OCI-LY1 (cell line): ENCODE data around the gene LINS1.

Experiments used
- H2AFZ ChIP-seq: fragments of 200-600 bp; sonication (generic), shearing (Covaris generic); 2 replicates; pipeline ENCODE4 v1.6.0; 2014; ENCODE audit warnings: antibody characterized with exemption, mild to moderate bottlenecking, low read length
- H3F3A ChIP-seq: fragments of 200-600 bp; sonication (generic), shearing (Covaris generic); 2 replicates; pipeline ENCODE4 v1.6.0; 2014; ENCODE audit warnings: mild to moderate bottlenecking, antibody characterized with exemption, low read length, moderate library complexity; ENCODE audit not compliant: insufficient read depth
- H3K27ac ChIP-seq: fragments of 200-600 bp; sonication (generic); 2 replicates; pipeline ENCODE4 v1.5.1; 2014; ENCODE audit warnings: low read length, mixed run types, mild to moderate bottlenecking, low read depth; ENCODE audit not compliant: poor library complexity, severe bottlenecking
- H3K27me3 ChIP-seq: fragments of 200-600 bp; sonication (generic); 2 replicates; pipeline ENCODE4 v1.6.0; 2014; ENCODE audit warnings: antibody characterized with exemption, mild to moderate bottlenecking, low read length, moderate library complexity; ENCODE audit not compliant: insufficient read depth
- H3K36me3 ChIP-seq: fragments of 200-600 bp; sonication (generic); 2 replicates; pipeline ENCODE4 v1.6.1; 2014; ENCODE audit warnings: mild to moderate bottlenecking, antibody characterized with exemption, low read length, moderate library complexity, mixed read lengths; ENCODE audit not compliant: insufficient read depth
- H3K4me1 ChIP-seq: fragments of 200-600 bp; sonication (generic); 2 replicates; pipeline ENCODE4 v1.5.1; 2014; ENCODE audit warnings: mild to moderate bottlenecking, low read length, moderate library complexity; ENCODE audit not compliant: insufficient read depth, severe bottlenecking
- H3K4me2 ChIP-seq: fragments of 200-600 bp; sonication (generic), shearing (Covaris generic); 2 replicates; pipeline ENCODE4 v1.6.1; 2014; ENCODE audit warnings: low read length
- H3K4me3 ChIP-seq: fragments of 200-600 bp; sonication (generic); 2 replicates; pipeline ENCODE4 v1.5.1; 2014; ENCODE audit warnings: low read length, low read depth, mild to moderate bottlenecking, mixed read lengths; ENCODE audit not compliant: poor library complexity, severe bottlenecking
- H3K79me2 ChIP-seq: fragments of 200-600 bp; shearing (Covaris generic); 2 replicates; pipeline ENCODE4 v1.6.1; 2016; ENCODE audit warnings: mixed run types, low read length, mixed read lengths; ENCODE audit not compliant: insufficient read depth
- H3K9ac ChIP-seq: fragments of 200-600 bp; sonication (generic), shearing (Covaris generic); 2 replicates; pipeline ENCODE4 v1.6.1; 2014; ENCODE audit warnings: mild to moderate bottlenecking, low read length, mixed read lengths
- H3K9me2 ChIP-seq: fragments of 200-600 bp; sonication (generic), shearing (Covaris generic); 2 replicates; pipeline ENCODE4 v1.6.1; 2014; ENCODE audit warnings: low read depth, mild to moderate bottlenecking, low read length, mixed read lengths
- H3K9me3 ChIP-seq: fragments of 200-600 bp; shearing (Covaris generic); 2 replicates; pipeline ENCODE4 v1.6.1; 2014; ENCODE audit warnings: low read length, mixed read lengths
- H4K20me1 ChIP-seq: fragments of 200-600 bp; sonication (generic), shearing (Covaris generic); 2 replicates; pipeline ENCODE4 v1.6.0; 2016; ENCODE audit warnings: mild to moderate bottlenecking, low read length; ENCODE audit not compliant: insufficient read depth
- EZH2 ChIP-seq: fragments of 200-600 bp; sonication (generic), shearing (Covaris generic); IDR thresholded peaks from 2 replicates; pipeline ENCODE4 v1.8.0; 2017; ENCODE audit warnings: borderline replicate concordance, mixed run types, mild to moderate bottlenecking, antibody characterized with exemption, low read length, moderate library complexity, mixed read lengths
- TF ChIP-seq, protein P1 (sequence below): fragments of 200-600 bp; sonication (generic), shearing (Covaris generic); IDR thresholded peaks from 2 replicates; pipeline ENCODE4 v1.5.1; 2017; ENCODE audit warnings: mild to moderate bottlenecking, antibody characterized with exemption, low read length, moderate library complexity, mixed read lengths

LINS1 gene

DNA sequence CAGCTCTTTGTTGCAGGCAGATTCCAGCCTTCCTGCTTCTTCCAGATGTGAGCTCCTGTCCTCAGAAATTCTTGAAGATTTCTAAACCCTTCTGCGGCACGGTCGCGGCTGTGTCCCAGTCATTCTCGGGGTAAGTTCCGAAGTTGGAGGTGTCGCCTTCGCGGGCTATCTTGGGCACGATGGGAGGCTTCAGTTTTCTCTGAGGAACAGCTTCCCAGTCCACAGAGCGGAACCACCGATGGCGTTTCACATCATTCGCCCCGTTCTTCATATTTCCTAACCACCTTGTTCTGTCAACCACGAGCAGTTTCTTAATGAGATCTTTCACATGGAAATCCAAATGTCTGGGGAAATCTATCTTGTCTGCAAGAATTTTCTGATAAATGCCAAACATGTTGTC, 48.5 kb downstream of the LINS1 start:
- Histone ChIP-seq H3K36me3 (no peaks in the 10 kb centered on the region), H3F3A (no peaks in the 10 kb centered on the region), H3K4me2 (no peak overlapping the region), H3K27me3 (no peaks in the 10 kb centered on the region), H3K79me2 (no peaks in the 10 kb centered on the region), H4K20me1 (no peaks in the 10 kb centered on the region), H3K4me3 (no peak overlapping the region), H3K27ac (no peak overlapping the region), H3K9me2 (no peaks in the 10 kb centered on the region), H2AFZ (no peak overlapping the region), H3K9me3 (no peaks in the 10 kb centered on the region), H3K4me1 (no peaks in the 10 kb centered on the region), H3K9ac (no peak overlapping the region)
- TF ChIP-seq, protein P1, sequence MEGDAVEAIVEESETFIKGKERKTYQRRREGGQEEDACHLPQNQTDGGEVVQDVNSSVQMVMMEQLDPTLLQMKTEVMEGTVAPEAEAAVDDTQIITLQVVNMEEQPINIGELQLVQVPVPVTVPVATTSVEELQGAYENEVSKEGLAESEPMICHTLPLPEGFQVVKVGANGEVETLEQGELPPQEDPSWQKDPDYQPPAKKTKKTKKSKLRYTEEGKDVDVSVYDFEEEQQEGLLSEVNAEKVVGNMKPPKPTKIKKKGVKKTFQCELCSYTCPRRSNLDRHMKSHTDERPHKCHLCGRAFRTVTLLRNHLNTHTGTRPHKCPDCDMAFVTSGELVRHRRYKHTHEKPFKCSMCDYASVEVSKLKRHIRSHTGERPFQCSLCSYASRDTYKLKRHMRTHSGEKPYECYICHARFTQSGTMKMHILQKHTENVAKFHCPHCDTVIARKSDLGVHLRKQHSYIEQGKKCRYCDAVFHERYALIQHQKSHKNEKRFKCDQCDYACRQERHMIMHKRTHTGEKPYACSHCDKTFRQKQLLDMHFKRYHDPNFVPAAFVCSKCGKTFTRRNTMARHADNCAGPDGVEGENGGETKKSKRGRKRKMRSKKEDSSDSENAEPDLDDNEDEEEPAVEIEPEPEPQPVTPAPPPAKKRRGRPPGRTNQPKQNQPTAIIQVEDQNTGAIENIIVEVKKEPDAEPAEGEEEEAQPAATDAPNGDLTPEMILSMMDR: no peak
- no peak for TF ChIP-seq EZH2

DNA sequence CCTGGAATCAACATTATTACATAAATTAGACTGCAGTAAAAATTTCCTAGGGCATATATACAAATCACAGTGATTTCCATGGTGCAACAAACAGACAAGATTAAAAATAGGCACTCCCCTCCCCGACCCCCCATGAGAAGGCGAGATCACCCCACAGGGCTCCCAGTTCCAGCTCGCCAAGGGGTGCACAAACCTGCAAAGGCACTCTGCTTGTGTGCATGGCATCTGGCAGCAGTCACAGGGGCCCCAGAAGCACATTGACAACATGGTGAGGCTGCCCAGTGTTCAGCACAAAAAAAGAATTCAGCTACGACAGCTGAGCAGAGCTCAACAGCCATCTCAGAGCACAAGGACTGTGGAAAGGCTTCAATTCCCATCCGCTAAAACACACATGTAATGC, 54.0 kb downstream of the LINS1 start:
- no peaks in the 10 kb centered on the region for H4K20me1 ChIP-seq
- no peaks in the 10 kb centered on the region for H3K9me3 ChIP-seq
- no peaks in the 10 kb centered on the region for H3K9me2 ChIP-seq
- H2AFZ ChIP-seq: no peak overlapping the region
- no peaks in the 10 kb centered on the region for H3F3A ChIP-seq
- H3K27ac ChIP-seq: no peak overlapping the region
- no peak overlapping the region for H3K4me2 ChIP-seq
- no peak overlapping the region for H3K9ac ChIP-seq
- TF ChIP-seq, protein P1: no peak
- no peak for TF ChIP-seq EZH2
- no peak overlapping the region for H3K4me3 ChIP-seq
- no peaks in the 10 kb centered on the region for H3K27me3 ChIP-seq
- H3K4me1 ChIP-seq: no peaks in the 10 kb centered on the region
- no peaks in the 10 kb centered on the region for H3K36me3 ChIP-seq
- no peaks in the 10 kb centered on the region for H3K79me2 ChIP-seq

DNA sequence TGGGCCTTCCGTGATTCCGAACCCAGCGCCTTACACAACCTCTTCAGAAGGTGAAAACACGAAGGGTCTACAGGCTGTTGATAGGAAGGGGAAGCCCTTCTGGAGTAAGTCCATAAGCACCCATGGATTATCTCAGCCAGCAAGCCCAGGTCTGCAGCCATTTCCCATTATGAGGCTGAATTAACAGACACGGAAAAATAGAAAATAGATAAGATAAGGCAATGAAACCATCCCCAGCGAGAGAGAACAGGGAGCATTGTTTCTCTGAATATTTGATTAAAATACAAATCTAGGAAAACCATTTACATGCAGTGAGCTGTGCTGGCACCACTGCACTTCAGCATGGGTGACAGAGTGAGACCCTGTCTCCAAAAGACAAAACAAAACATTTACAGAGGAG, 57.0 kb downstream of the LINS1 start:
- Histone ChIP-seq H3K79me2 (no peaks in the 10 kb centered on the region), H4K20me1 (no peaks in the 10 kb centered on the region), H3K4me1 (no peaks in the 10 kb centered on the region), H3K9me3 (no peaks in the 10 kb centered on the region), H3K4me2 (no peak overlapping the region), H2AFZ (no peak overlapping the region), H3K27ac (no peak overlapping the region), H3K27me3 (no peaks in the 10 kb centered on the region), H3K9me2 (no peaks in the 10 kb centered on the region), H3K9ac (no peak overlapping the region), H3K4me3 (no peak overlapping the region), H3F3A (no peaks in the 10 kb centered on the region), H3K36me3 (no peaks in the 10 kb centered on the region)
- TF ChIP-seq EZH2: no peak
- TF ChIP-seq, protein P1: no peak
